NCI-H446 treated with DMSO at 0.1 percent for 48 hours (cell line): Measurements from ENCODE around the gene NDUFV1.
"Not testable (repeated sequence)": the region's sequence is repeated elsewhere in the genome, so short reads cannot be mapped to it uniquely, and the experiment has no call there.

Experiments used
- DNase-seq: peaks from one replicate; lab custom pipeline; 2025; lab: John Stamatoyannopoulos, UW

NDUFV1 gene

GRCh38 chr11:67657300-67657699 is 50.6 kb downstream of the NDUFV1 start:
- DNase-seq: no peak

GRCh38 chr11:67659651-67660165 is 53.0 kb downstream of the NDUFV1 start:
- DNase-seq: not testable (repeated sequence)

- not testable (repeated sequence) for DNase-seq
Measured at GRCh38 chr11:67660752-67661151, 54.0 kb downstream of the NDUFV1 start.
